ENCODE data around the gene CYP4A11.

DNA sequence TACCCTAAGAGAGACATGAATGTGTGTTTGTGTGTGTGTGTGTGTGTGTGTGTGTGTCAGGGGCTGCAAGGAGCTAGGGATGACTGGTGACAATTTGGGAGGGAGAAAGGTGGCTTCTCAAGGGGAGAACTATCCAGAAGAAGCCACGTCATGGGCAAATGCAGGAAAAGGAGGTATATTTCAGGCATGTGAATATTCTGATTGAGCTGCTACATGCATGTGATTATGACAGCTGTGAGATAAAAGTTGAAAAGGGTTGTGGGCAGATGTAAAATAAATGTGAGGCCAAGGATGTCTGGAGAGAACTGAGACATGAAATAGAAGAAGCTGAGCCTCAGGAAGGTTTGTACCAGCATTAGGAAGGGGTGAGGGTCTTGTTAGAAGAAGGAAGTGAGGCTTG is 4.5 kb downstream of the CYP4A11 start:
- TF ChIP-seq SMC3 (IDR thresholded peaks at IDR 0.05; ENCODE audit: low read depth, low read length) (no peak), CTCF (IDR thresholded peaks at IDR 0.05) (no peak), TAF1 (IDR thresholded peaks at IDR 0.05; ENCODE audit: borderline replicate concordance, low read depth, low read length) (no peak), RCOR1 (IDR thresholded peaks at IDR 0.05; ENCODE audit: low read length) (no peak)
